Measurements from ENCODE around the gene PIK3IP1. TPM values are rescaled to one million over a fixed set of nuclear protein-coding genes. Genes with fewer than 3 reads are reported as not detected.

PIK3IP1 gene
- total RNA-seq, 1 donor from 2014 or later, result 5.0 TPM

DNA sequence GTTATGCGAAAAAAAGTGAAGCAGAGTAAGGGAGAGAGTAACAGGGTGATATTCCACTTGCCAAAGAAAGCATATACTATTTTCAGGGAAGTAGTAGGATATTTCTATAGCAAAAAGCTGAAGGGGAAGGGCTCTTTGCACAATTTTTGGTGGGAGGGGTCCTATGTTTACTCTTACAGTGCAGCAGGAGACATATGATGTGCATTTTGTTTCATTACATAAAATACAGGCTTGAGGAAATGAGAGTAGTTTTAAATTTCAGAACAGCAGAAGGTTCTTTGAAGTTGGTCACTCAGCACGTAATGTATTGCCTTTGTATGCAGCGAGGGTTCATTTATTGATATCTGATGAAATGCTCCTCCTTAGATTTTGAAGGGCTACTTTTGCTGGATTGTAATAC lies 3.1 kb upstream of the PIK3IP1 start:
- DNase-seq (ENCODE audit: low spot score), result no peak
- Mint-ChIP-seq H3K36me3 (ENCODE audit: low read depth) (no peaks in the 10 kb centered on the region), H3K4me1 (ENCODE audit: low read depth) (peaks cover 34% of the 10 kb centered on the region), H3K4me3 (ENCODE audit: unreplicated experiment) (no peak overlapping the region), H3K27ac (ENCODE audit: unreplicated experiment) (no peak overlapping the region), H3K9me3 (ENCODE audit: low read depth) (no peaks in the 10 kb centered on the region), H3K27me3 (ENCODE audit: low read depth) (no peaks in the 10 kb centered on the region)
- TF ChIP-seq, protein P1, sequence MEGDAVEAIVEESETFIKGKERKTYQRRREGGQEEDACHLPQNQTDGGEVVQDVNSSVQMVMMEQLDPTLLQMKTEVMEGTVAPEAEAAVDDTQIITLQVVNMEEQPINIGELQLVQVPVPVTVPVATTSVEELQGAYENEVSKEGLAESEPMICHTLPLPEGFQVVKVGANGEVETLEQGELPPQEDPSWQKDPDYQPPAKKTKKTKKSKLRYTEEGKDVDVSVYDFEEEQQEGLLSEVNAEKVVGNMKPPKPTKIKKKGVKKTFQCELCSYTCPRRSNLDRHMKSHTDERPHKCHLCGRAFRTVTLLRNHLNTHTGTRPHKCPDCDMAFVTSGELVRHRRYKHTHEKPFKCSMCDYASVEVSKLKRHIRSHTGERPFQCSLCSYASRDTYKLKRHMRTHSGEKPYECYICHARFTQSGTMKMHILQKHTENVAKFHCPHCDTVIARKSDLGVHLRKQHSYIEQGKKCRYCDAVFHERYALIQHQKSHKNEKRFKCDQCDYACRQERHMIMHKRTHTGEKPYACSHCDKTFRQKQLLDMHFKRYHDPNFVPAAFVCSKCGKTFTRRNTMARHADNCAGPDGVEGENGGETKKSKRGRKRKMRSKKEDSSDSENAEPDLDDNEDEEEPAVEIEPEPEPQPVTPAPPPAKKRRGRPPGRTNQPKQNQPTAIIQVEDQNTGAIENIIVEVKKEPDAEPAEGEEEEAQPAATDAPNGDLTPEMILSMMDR (IDR thresholded peaks at IDR 0.05), result no peak

DNA sequence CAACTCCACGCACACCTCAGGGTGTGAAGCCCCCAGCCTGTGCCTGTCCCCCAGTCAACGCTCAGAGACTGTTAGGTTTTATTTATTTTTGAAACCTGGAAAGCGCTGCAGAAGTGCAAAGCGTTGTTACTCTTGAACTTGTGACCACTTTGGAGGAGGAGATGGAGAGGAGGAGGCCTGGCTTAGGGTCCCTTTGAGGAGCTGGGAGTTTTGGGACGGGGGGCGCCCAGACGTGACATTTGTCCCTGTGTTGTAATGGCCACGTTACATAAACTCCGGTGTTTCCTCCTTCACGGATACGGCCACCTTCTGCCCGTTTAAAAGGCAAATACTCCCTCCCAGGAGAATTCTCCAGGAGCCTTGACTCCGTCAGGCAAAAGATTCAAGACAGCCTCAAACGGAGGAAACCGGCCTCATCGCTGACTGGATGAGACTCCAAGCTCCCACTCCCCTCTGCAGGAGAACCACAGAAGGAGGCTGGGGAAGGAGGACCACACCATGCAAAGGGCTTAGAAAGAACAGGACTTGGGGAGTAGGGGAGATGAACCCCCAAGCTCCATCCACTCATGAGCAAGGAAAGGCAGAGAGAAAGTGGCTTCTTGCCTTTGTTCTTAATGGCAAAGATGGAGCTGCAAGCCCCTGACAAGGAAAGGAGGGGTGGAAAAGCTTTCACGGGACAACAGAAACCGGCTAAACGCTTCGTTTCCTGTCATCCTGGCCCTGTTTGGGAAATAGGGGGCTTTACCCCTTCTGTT lies 630 bp downstream of the PIK3IP1 start:
- Mint-ChIP-seq H3K36me3 (ENCODE audit: low read depth) (peaks cover 3% of the 10 kb centered on the region), H3K4me1 (ENCODE audit: low read depth) (peaks cover 38% of the 10 kb centered on the region), H3K27me3 (ENCODE audit: low read depth) (no peaks in the 10 kb centered on the region), H3K4me3 (ENCODE audit: unreplicated experiment) (peak overlapping the region; percentile 80), H3K9me3 (ENCODE audit: low read depth) (no peaks in the 10 kb centered on the region), H3K27ac (ENCODE audit: unreplicated experiment) (peak overlapping the region; percentile 77)
- DNase-seq (ENCODE audit: low spot score), result no peak
- TF ChIP-seq, protein P1 (IDR thresholded peaks at IDR 0.05), result no peak

DNA sequence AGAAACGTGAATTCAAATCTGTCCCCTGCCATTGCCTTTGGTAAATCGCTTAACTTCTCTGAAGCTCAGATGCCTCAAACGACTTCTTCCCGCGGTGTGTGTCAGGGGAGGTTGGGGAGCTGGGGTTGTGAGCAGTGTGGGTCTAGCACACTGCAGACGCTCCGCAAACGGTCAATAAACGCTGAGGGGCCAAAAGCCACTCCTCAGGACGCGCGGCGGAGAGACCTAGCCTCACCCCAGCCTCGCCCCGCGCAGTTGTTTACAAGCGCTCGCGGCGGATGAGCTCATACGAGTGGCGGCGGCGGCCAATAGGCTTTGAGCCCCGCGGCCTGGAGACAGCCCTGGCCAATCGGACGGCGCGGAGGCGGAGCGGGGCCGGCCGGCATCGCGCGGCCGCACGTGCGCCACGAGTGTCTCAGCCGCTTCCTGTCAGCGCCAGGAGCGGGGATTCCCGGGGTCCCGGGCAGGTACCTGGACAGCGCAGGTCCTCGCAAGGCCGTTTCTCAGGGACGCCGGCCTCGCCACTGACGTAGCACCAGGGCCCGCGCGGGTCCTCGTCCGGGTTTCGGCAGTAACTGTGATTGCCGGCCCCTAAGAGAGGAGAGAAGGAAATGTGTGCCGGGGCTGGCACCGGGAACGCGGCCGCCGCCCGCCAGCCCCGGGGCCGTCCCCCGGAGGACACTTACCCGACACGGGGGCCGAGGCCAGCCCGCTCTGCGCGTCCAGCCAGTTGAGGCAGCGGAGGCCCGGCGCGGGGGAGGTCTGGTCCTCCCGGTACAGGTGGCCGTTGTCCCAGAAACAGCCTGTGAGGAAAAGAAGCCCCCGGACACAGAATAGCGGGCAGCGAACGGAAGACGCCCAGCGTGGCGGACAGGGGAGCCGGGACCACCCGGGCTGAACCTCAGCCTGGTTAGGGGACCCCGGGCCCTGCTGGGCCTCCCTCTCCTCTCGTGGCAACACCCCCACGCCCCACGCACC lies 1.5 kb downstream of the PIK3IP1 start:
- Mint-ChIP-seq H3K4me1 (ENCODE audit: low read depth) (peaks cover 34% of the 10 kb centered on the region), H3K36me3 (ENCODE audit: low read depth) (peaks cover 3% of the 10 kb centered on the region), H3K27ac (ENCODE audit: unreplicated experiment) (peak overlapping the region; percentile 96), H3K4me3 (ENCODE audit: unreplicated experiment) (peak overlapping the region; percentile 94), H3K9me3 (ENCODE audit: low read depth) (no peaks in the 10 kb centered on the region), H3K27me3 (ENCODE audit: low read depth) (no peaks in the 10 kb centered on the region)
- DNase-seq (ENCODE audit: low spot score), result peak; percentile 96
- TF ChIP-seq, protein P1 (IDR thresholded peaks at IDR 0.05), result no peak

DNA sequence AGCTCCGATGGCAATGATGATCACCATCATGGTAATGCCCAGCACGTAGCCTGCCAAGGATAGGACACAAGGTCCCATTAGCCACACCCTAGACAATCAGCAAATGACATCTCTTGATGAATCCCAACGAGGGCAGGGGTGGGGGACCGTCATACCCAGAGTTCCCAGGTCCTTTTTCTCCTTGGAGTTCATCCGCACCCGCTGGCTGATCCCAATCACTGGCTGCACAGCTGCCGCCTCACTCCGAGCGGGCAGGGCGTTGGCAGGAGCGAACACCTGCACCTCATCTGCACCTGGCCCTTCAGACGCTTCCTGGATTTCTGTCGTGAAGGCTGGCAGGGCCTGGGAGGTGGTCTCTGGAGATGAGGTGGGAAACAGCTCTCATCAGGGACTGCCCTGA lies 2.9 kb downstream of the PIK3IP1 start:
- TF ChIP-seq, protein P1 (IDR thresholded peaks at IDR 0.05), result no peak
- peaks cover 3% of the 10 kb centered on the region for H3K36me3 Mint-ChIP-seq (ENCODE audit: low read depth)
- H3K9me3 Mint-ChIP-seq (ENCODE audit: low read depth), result no peaks in the 10 kb centered on the region
- H3K4me1 Mint-ChIP-seq (ENCODE audit: low read depth), result peaks cover 32% of the 10 kb centered on the region
- H3K4me3 Mint-ChIP-seq (ENCODE audit: unreplicated experiment), result no peak overlapping the region
- peak; percentile 60 for DNase-seq (ENCODE audit: low spot score)
- H3K27ac Mint-ChIP-seq (ENCODE audit: unreplicated experiment), result no peak overlapping the region
- no peaks in the 10 kb centered on the region for H3K27me3 Mint-ChIP-seq (ENCODE audit: low read depth)

Measured in chondrocyte (in vitro differentiated cells).